HG03571 (cell line): ENCODE data around the gene ZBP1.

Experiments used
- ATAC-seq: cut with Tn5 transposase; IDR thresholded peaks from one replicate; pipeline ENCODE4 v1.9.1; 2021; ENCODE audit not compliant: unreplicated experiment

ZBP1 gene

GRCh38 chr20:57619051-57619831, 985 bp downstream of the ZBP1 start:
- ATAC-seq: peak; percentile 61

GRCh38 chr20:57618764-57619050, 1.5 kb downstream of the ZBP1 start:
- no peak for ATAC-seq

- ATAC-seq: no peak
Measured at GRCh38 chr20:57618091-57618763, 2.0 kb downstream of the ZBP1 start.

- ATAC-seq: no peak
Measured at GRCh38 chr20:57617079-57617795, 3.0 kb downstream of the ZBP1 start.

- no peak for ATAC-seq
Measured at GRCh38 chr20:57616143-57616951, 3.9 kb downstream of the ZBP1 start.

GRCh38 chr20:57615445-57615811, 4.8 kb downstream of the ZBP1 start:
- ATAC-seq: no peak

- no peak for ATAC-seq
Measured at GRCh38 chr20:57614490-57615444, 5.5 kb downstream of the ZBP1 start.

GRCh38 chr20:57613481-57613921, 6.7 kb downstream of the ZBP1 start:
- no peak for ATAC-seq

GRCh38 chr20:57612916-57613315, 7.3 kb downstream of the ZBP1 start:
- no peak for ATAC-seq

GRCh38 chr20:57612436-57612835, 7.8 kb downstream of the ZBP1 start:
- ATAC-seq: no peak

GRCh38 chr20:57611586-57612311, 8.5 kb downstream of the ZBP1 start:
- ATAC-seq: no peak

GRCh38 chr20:57610261-57610952, 9.8 kb downstream of the ZBP1 start:
- ATAC-seq: no peak

- ATAC-seq: no peak
Measured at GRCh38 chr20:57609842-57610167, 10.4 kb downstream of the ZBP1 start.

GRCh38 chr20:57609086-57609841, 11.0 kb downstream of the ZBP1 start:
- no peak for ATAC-seq

- ATAC-seq: no peak
Measured at GRCh38 chr20:57608516-57608915, 11.7 kb downstream of the ZBP1 start.

GRCh38 chr20:57605878-57606277, 14.3 kb downstream of the ZBP1 start:
- ATAC-seq: no peak

- ATAC-seq: no peak
Measured at GRCh38 chr20:57605045-57605444, 15.2 kb downstream of the ZBP1 start.

- no peak for ATAC-seq
Measured at GRCh38 chr20:57603120-57603519, 17.1 kb downstream of the ZBP1 start.
